Fibroblast of skin of right biceps (primary cell): Measurements from ENCODE around the gene ARHGAP20.
"Not testable (repeated sequence)": the region's sequence is repeated elsewhere in the genome, so short reads cannot be mapped to it uniquely, and the experiment has no call there.

Experiments
- DNase-seq: peaks from one replicate; pipeline ENCODE4 v3.0.0-alpha.2; 2013

The ARHGAP20 gene

GRCh38 chr11:110716361-110716760, 4.1 kb upstream of the ARHGAP20 start:
- peak; percentile 60 for DNase-seq

GRCh38 chr11:110715541-110715940, 3.3 kb upstream of the ARHGAP20 start:
- peak; percentile 73 for DNase-seq

GRCh38 chr11:110713449-110713776, 1.2 kb upstream of the ARHGAP20 start:
- no peak for DNase-seq

- peak; percentile 33 for DNase-seq
Observed at GRCh38 chr11:110712659-110713448, 617 bp upstream of the ARHGAP20 start.

- DNase-seq: no peak
Observed at GRCh38 chr11:110711448-110711775, 825 bp downstream of the ARHGAP20 start.

- DNase-seq: no peak
Observed at GRCh38 chr11:110710628-110711381, 1.4 kb downstream of the ARHGAP20 start.

GRCh38 chr11:110704210-110704864, 7.9 kb downstream of the ARHGAP20 start:
- no peak for DNase-seq

GRCh38 chr11:110691926-110692325, 20.3 kb downstream of the ARHGAP20 start:
- peak; percentile 19 for DNase-seq

- no peak for DNase-seq
Observed at GRCh38 chr11:110689306-110689705, 22.9 kb downstream of the ARHGAP20 start.

GRCh38 chr11:110679323-110679975, 32.8 kb downstream of the ARHGAP20 start:
- DNase-seq: peak; percentile 73

GRCh38 chr11:110675548-110675947, 36.7 kb downstream of the ARHGAP20 start:
- DNase-seq: no peak

GRCh38 chr11:110665689-110666465, 46.4 kb downstream of the ARHGAP20 start:
- no peak for DNase-seq

- DNase-seq: no peak
Observed at GRCh38 chr11:110655967-110656366, 56.3 kb downstream of the ARHGAP20 start.

- peak; percentile 23 for DNase-seq
Observed at GRCh38 chr11:110654456-110654855, 57.8 kb downstream of the ARHGAP20 start.

- no peak for DNase-seq
Observed at GRCh38 chr11:110645253-110645652, 67.0 kb downstream of the ARHGAP20 start.

- no peak for DNase-seq
Observed at GRCh38 chr11:110634370-110634769, 77.9 kb downstream of the ARHGAP20 start.

- DNase-seq: no peak
Observed at GRCh38 chr11:110631551-110631950, 80.7 kb downstream of the ARHGAP20 start.

GRCh38 chr11:110629594-110629993, 82.6 kb downstream of the ARHGAP20 start:
- no peak for DNase-seq

GRCh38 chr11:110621826-110622225, 90.4 kb downstream of the ARHGAP20 start:
- DNase-seq: peak; percentile 6

- not testable (repeated sequence) for DNase-seq
Observed at GRCh38 chr11:110619366-110619765, 92.9 kb downstream of the ARHGAP20 start.

GRCh38 chr11:110614031-110614430, 98.2 kb downstream of the ARHGAP20 start:
- DNase-seq: no peak

- DNase-seq: no peak
Observed at GRCh38 chr11:110613197-110613918, 98.9 kb downstream of the ARHGAP20 start.
